ENCODE measurements around the gene ERCC1. TPM values are rescaled to one million over a fixed set of nuclear protein-coding genes. Genes with fewer than 3 reads are reported as not detected.

Gene ERCC1
- total RNA-seq, 1 donor from 2014 or later, result 67.1 TPM

- Histone ChIP-seq H3K36me3 (ENCODE audit: control insufficient read depth, insufficient read depth, low read length) (no peaks in the 10 kb centered on the region), H3K27me3 (ENCODE audit: control insufficient read depth, insufficient read depth, low read length) (no peaks in the 10 kb centered on the region), H3K4me3 (ENCODE audit: low read depth, low read length) (no peak overlapping the region)
- peak; percentile 42 for TF ChIP-seq CTCF (IDR thresholded peaks at IDR 0.05; ENCODE audit: insufficient read depth, low read length, poor library complexity, severe bottlenecking)
- no peak for DNase-seq (ENCODE audit: low read depth)
Observed at GRCh38 chr19:45446295-45446694, 22.6 kb upstream of the ERCC1 start.

- Histone ChIP-seq H3K36me3 (ENCODE audit: control insufficient read depth, insufficient read depth, low read length) (no peaks in the 10 kb centered on the region), H3K4me3 (ENCODE audit: low read depth, low read length) (no peak overlapping the region), H3K27me3 (ENCODE audit: control insufficient read depth, insufficient read depth, low read length) (no peaks in the 10 kb centered on the region)
- TF ChIP-seq CTCF (IDR thresholded peaks at IDR 0.05; ENCODE audit: insufficient read depth, low read length, poor library complexity, severe bottlenecking), result no peak
- DNase-seq (ENCODE audit: low read depth), result no peak
Observed at GRCh38 chr19:45445139-45445538, 21.4 kb upstream of the ERCC1 start.

- H3K4me3 ChIP-seq (ENCODE audit: low read depth, low read length), result peak overlapping the region; percentile 10
- no peak for TF ChIP-seq CTCF (IDR thresholded peaks at IDR 0.05; ENCODE audit: insufficient read depth, low read length, poor library complexity, severe bottlenecking)
- DNase-seq (ENCODE audit: low read depth), result no peak
- H3K27me3 ChIP-seq (ENCODE audit: control insufficient read depth, insufficient read depth, low read length), result no peaks in the 10 kb centered on the region
- no peaks in the 10 kb centered on the region for H3K36me3 ChIP-seq (ENCODE audit: control insufficient read depth, insufficient read depth, low read length)
Observed at GRCh38 chr19:45444318-45445041, 20.8 kb upstream of the ERCC1 start.

GRCh38 chr19:45443462-45444317, 20.0 kb upstream of the ERCC1 start:
- TF ChIP-seq CTCF (IDR thresholded peaks at IDR 0.05; ENCODE audit: insufficient read depth, low read length, poor library complexity, severe bottlenecking), result no peak
- peak overlapping the region; percentile 47 for H3K4me3 ChIP-seq (ENCODE audit: low read depth, low read length)

GRCh38 chr19:45442778-45443461, 19.2 kb upstream of the ERCC1 start:
- H3K36me3 ChIP-seq (ENCODE audit: control insufficient read depth, insufficient read depth, low read length), result no peaks in the 10 kb centered on the region
- DNase-seq (ENCODE audit: low read depth), result no peak
- no peak for TF ChIP-seq CTCF (IDR thresholded peaks at IDR 0.05; ENCODE audit: insufficient read depth, low read length, poor library complexity, severe bottlenecking)
- peak overlapping the region; percentile 47 for H3K4me3 ChIP-seq (ENCODE audit: low read depth, low read length)
- H3K27me3 ChIP-seq (ENCODE audit: control insufficient read depth, insufficient read depth, low read length), result no peaks in the 10 kb centered on the region

More at GRCh38 chr19:45443462-45444317, 20.0 kb upstream of the ERCC1 start:
- no peaks in the 10 kb centered on the region for H3K27me3 ChIP-seq (ENCODE audit: control insufficient read depth, insufficient read depth, low read length)
- no peaks in the 10 kb centered on the region for H3K36me3 ChIP-seq (ENCODE audit: control insufficient read depth, insufficient read depth, low read length)
- DNase-seq (ENCODE audit: low read depth), result no peak

Data from kidney epithelial cell (primary cell).